Stimulated activated CD4-positive, alpha-beta T cell treated with anti-CD3 and anti-CD28 coated beads, Interleukin-4, amount 100 ng/mL, for 4 hours (primary cell): ENCODE data around the gene SLC23A2.
A peak's percentile ranks its signal among the peaks of the same experiment; 100 is the strongest.
"Not testable (repeated sequence)": the region's sequence is repeated elsewhere in the genome, so short reads cannot be mapped to it uniquely, and the experiment has no call there.

ENCODE experiments used
- DNase-seq, 2 experiments: peaks; one replicate each; pipeline ENCODE4 v3.0.0-alpha.2; 2020

Gene SLC23A2

GRCh38 chr20:5001174-5002076 lies at the start of gene SLC23A2:
Gene SLC23A2, minus strand, starts transcription at chr20:5001510. Its CDS starts 68,948 bp downstream, at chr20:4932562.
- peak; percentile 61 to 71 for DNase-seq

GRCh38 chr20:5046656-5047339 lies 45.5 kb upstream of the SLC23A2 start:
- DNase-seq: no peak

DNA sequence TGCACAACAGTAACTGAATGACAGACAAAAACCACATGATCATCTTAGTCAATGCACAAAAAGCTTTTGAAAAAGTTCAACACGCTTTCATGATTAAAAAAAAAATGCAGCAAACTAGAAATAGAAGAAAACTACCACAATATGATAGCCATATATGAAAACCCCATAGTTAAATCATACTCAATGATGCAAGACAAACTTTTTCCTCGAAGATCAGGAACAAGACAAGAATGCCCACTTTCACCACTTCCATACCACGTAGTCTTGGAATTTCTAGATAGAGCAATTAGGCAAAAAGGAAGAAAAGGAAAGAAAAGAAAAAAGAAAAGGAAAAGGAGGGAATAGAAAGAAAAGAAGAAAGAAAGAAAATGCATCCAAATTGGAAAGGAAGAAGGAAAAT lies 44.6 kb upstream of the SLC23A2 start:
- DNase-seq: no peak

- DNase-seq: no peak
Measured at GRCh38 chr20:5044075-5044620, 42.8 kb upstream of the SLC23A2 start.

GRCh38 chr20:5041433-5041832 lies 40.1 kb upstream of the SLC23A2 start:
- DNase-seq: no peak

DNA sequence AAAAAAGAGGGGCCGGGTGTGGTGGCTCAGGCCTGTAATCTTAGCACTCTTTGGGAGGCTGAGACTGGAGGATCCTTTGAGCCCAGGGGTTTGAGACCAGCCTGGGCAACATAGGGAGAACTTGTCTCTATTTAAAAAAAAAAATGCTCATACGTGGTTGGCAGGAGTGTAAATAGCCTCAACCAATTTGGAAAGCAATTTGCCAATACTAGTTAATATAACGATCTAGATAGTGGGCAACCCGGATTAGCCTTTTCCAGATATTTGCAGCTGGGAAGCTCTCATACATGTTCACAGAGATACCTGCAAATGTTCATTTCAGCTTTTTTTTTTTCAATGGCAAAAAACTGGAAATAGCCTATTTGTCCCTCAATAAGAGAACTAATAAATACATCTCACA lies 39.0 kb upstream of the SLC23A2 start:
- no peak for DNase-seq

- DNase-seq: no peak
Measured at GRCh38 chr20:5039889-5040288, 38.6 kb upstream of the SLC23A2 start.

DNA sequence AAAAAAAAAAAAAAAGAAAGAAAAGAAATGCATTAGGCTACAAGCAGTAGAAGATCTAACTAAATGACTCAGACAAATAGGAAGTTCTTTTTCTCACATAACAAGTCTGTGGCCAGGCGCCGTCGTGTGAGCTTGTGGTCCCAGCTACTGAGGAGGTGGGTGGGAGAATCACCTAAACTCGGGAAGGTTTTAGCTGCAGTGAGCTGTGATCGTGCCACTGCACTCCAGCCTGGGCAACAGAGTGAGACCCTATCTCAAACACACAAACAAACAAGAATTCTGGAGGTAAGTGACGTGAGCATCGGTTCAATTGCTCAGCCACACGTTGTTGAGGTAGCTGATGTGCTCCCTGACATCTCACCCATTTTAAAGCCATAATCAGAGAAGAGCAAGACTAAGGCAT lies 37.9 kb upstream of the SLC23A2 start:
- peak in 1 of 2 experiments; percentile 16 for DNase-seq

DNA sequence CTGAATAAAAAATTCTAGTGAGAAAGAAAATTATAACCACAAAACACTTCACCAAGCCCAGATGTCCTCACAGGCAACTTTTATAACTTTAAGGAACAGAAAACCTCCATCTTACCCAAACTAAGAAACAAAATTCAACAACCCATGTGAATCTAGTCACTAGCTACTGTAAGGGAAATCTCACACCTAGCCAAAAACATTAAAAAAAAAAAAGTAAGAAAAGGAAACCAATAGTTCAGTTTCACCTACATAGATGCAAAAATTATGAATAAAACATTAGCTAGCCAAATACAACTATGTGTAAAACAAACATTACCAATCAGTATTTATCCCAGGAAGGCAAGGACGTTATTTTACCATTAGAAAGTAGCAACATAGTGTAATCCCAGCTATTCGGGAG lies 35.5 kb upstream of the SLC23A2 start:
- no peak for DNase-seq

DNA sequence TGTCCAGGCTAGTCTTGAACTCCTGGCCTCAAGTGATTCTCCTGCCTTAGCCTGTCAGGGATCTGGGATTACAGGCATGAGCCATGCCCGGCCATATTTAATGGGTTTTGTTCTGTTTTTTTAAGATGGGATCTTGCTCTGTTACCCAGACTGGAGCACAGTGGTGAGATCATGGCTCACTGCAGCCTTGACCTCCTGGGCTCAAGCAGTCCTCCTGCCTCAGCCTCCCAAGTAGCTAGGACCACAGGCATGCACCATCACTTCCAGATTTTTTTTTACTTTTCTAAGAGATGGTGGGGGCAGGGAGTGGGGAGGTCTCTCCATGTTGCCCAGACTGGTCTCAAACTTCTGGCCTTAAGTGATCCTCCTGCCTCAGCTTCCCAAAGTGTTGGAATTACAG lies 34.2 kb upstream of the SLC23A2 start:
- DNase-seq: not testable (repeated sequence)

GRCh38 chr20:5033566-5033965 lies 32.3 kb upstream of the SLC23A2 start:
- DNase-seq: no peak

DNA sequence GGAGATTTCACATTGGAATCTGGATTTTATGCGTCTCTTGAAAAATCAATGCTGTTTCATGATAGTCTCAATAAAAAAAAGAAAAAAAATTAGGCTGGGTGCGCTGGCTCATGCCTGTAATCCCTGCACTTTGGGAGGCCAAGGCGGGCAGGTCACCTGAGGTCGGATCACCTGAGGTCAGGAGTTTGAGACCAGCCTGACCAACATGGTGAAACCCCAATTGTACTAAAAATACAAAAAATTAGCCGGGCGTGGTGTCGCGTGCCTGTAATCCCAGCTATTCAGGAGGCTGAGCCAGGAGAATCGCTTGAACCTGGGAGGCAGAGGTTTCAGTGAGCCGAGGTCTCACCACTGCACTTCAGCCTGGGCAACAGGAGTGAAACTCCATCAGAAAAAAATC lies 30.4 kb upstream of the SLC23A2 start:
- DNase-seq: not testable (repeated sequence)

DNA sequence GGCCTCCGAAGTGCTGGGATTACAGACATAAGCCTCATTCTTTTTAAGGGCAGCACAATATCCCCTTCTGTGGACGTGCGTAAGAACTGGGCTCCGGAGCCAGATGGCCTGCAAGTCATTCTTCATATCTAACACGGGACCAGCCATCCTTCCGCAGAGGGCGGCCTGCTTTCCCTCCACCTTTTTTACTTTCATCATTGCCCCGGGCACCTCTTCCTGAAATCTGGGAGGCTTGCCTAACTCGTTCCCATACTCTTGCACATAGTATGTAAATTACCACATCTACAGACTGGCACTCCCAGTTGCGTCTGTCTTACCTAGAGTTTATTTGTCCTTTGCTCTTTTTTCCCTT lies 29.9 kb upstream of the SLC23A2 start:
- no peak for DNase-seq

GRCh38 chr20:5030348-5031205 lies 29.3 kb upstream of the SLC23A2 start:
- no peak for DNase-seq

DNA sequence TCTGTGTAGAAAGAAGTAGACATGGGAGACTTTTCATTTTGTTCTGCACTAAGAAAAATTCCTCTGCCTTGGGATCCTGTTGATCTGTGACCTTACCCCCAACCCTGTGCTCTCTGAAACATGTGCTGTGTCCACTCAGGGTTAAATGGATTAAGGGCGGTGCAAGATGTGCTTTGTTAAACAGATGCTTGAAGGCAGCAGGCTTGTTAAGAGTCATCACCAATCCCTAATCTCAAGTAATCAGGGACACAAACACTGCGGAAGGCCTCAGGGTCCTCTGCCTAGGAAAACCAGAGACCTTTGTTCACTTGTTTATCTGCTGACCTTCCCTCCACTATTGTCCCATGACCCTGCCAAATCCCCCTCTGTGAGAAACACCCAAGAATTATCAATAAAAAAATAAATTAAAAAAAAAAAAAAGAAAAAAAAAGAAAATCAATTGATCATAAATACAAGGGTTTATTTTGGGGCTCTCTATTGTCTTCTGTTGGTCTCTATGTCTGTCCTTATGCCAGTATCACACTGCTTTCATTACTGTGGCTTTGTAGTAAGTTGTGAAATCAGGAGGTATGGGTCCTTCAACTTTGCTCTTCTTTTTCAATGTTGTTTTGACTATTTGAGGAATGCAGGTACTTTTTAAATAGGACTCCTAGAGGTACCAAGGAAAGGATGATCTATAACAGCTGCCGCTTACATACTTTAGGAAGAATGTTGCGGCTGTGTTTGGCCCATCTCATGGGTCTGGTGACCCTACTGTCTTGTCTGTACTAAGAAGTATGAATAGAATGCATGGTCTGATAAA lies 27.1 kb upstream of the SLC23A2 start:
- not testable (repeated sequence) for DNase-seq

- no peak for DNase-seq
Measured at GRCh38 chr20:5024982-5025381, 23.7 kb upstream of the SLC23A2 start.

GRCh38 chr20:5024103-5024502 lies 22.8 kb upstream of the SLC23A2 start:
- no peak for DNase-seq

- DNase-seq: not testable (repeated sequence)
Measured at GRCh38 chr20:5023171-5023570, 21.9 kb upstream of the SLC23A2 start.

DNA sequence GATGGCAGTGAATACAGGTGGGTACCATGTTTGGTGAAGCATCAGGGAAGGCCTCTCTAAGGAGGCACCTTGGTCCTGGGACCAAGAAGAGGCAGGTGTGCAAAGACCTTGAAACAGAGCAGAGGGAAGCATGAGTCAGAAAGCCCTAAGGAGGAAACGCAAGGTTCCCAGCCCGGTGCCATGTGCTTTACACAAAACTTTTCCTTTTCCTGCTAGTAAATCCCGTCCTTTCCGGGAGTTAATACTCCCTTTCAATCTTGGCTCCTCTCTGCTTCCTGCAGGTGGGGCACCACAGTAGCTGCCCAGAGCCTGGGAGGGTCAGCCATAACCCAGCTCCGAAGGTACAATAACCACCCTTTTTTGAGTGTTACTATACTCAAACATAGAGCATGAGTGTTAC lies 19.4 kb upstream of the SLC23A2 start:
- DNase-seq: no peak

DNA sequence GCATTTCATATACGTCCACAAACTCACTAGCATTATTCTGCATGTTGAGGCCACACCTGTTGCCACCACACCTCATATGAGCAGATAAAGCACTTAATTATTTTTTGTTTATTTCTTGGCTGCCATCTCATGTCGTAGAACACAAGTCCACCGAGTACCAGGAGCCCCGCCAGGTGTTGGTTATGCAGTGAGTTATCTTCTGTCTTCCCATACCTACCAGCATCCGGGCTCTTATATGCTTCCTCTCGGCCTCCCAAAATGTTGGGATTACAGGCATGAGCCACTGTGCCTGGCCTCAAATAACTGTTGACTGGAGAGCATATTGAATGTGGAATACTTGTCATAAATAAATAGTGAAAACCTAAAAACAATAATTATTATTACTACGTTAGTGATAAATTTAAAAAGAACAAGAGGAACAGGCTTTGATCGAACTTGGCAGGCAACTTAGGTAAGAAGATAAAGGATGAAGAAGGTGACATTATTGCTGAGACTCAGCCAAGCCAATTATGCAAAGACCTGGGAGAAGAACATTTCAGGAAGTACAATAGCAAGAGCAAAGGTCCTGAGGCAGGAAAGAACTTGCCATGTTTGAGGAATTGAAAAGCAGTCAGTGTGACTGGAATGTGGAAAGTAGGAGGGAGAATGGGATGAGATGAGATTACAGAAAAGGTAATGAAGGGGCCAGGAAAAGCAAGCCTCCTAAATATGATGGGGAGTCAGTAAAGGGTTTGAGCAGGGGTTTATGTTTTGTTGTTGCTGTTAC lies 12.6 kb upstream of the SLC23A2 start:
- DNase-seq: no peak

- no peak for DNase-seq
Measured at GRCh38 chr20:5008759-5009158, 7.4 kb upstream of the SLC23A2 start.
